Esophagus (tissue), 2 donors: Measurements from ENCODE around the gene RUNX1. TPM values are rescaled to one million over a fixed set of nuclear protein-coding genes. Genes with fewer than 3 reads are reported as not detected.

Source experiments
- H3K27ac ChIP-seq, 2 donors: one replicate each; pipeline ENCODE4 v1.5.1; 2013; ENCODE audit warnings: low read depth in 2 of 2, mild to moderate bottlenecking in 2 of 2, inconsistent platforms in 1 of 2, low read length in 1 of 2, moderate library complexity in 1 of 2
- H3K27me3 ChIP-seq, 2 donors: one replicate each; pipeline ENCODE4 v1.6.1; 2013; ENCODE audit warnings: low read length in 2 of 2, control low read depth in 1 of 2, mild to moderate bottlenecking in 1 of 2; ENCODE audit not compliant: insufficient read depth in 2 of 2, control insufficient read depth in 1 of 2
- H3K36me3 ChIP-seq, 2 donors: one replicate each; pipeline ENCODE4 v1.6.1; 2013; ENCODE audit warnings: low read length in 1 of 2; ENCODE audit not compliant: control insufficient read depth in 2 of 2, insufficient read depth in 2 of 2
- H3K4me1 ChIP-seq, 2 donors: one replicate each; pipeline ENCODE4 v1.6.1; 2013; ENCODE audit warnings: low read length in 1 of 2; ENCODE audit not compliant: control insufficient read depth in 2 of 2, insufficient read depth in 2 of 2
- H3K4me3 ChIP-seq, 2 donors: one replicate each; pipeline ENCODE4 v1.5.1; 2013; ENCODE audit warnings: low read length in 2 of 2, mild to moderate bottlenecking in 2 of 2, low read depth in 1 of 2, moderate library complexity in 1 of 2
- H3K9me3 ChIP-seq, 2 donors: one replicate each; pipeline ENCODE4 v1.6.1; 2013; ENCODE audit warnings: mild to moderate bottlenecking in 2 of 2, low read depth in 1 of 2, low read length in 1 of 2, moderate library complexity in 1 of 2; ENCODE audit not compliant: control insufficient read depth in 2 of 2, insufficient read depth in 1 of 2
- WGBS, 2 donors: extraction: QIAGEN DNeasy Blood & Tissue Kit; methylation state at CpG; one replicate each; pipeline ENCODE4 v1.1.7; 2013; 5-methylcytosine and 5-hydroxymethylcytosine counted together
- polyA plus RNA-seq, 2 donors: library from polyadenylated mRNA; stranded (reverse); fragments of 200-250 nt; gene quantifications; one replicate each; pipeline ENCODE4 v1.2.3, GENCODE V29; 2013
- donor health status: healthy with polysubstance abuse.
- donor health status: Bipolar disorder and iron deficiency.

Gene RUNX1
- polyA plus RNA-seq, 2 donors = 4.4 to 6.4 TPM

DNA sequence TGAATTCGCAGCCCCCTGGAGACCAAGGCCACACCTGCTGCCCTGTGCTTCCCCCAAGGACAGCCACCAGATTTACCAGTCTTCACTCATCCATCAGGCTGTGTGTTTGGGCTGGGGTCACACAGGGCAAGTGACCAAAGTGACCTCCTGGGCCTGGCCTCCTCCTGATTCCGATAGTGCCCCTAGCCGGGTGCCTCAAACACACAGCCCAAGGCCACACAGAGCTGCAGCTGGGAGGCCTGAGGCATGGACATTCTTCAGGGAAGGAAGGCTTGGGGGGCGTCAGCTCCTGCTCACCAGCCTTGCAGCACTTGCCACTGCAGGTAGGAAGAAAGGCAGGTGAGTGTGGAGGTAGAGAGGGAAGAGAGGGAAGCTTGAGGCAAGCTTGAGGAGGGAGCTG, 181.3 kb downstream of the RUNX1 start:
- H3K27me3 ChIP-seq = no peaks in the 10 kb centered on the region
- H3K4me3 ChIP-seq = no peak overlapping the region
- peaks cover 0 to 17% of the 10 kb centered on the region in 2 donors for H3K36me3 ChIP-seq
- H3K9me3 ChIP-seq = no peaks in the 10 kb centered on the region
- WGBS, 2 donors = 87 to 90% methylated on average over 4 of the region's 4 CpGs
- peaks cover 5 to 7% of the 10 kb centered on the region in 2 donors for H3K4me1 ChIP-seq
- H3K27ac ChIP-seq = no peak overlapping the region

GRCh38 chr21:34865400-34866241, 183.5 kb downstream of the RUNX1 start:
- Histone ChIP-seq H3K4me1 (peaks cover 7 to 8% of the 10 kb centered on the region in 2 donors), H3K36me3 (peaks cover 0 to 22% of the 10 kb centered on the region in 2 donors), H3K27ac (no peak overlapping the region), H3K27me3 (no peaks in the 10 kb centered on the region), H3K9me3 (peaks cover 0 to 3% of the 10 kb centered on the region in 2 donors), H3K4me3 (no peak overlapping the region)
- WGBS, 2 donors = 52 to 59% methylated on average over 20 of the region's 20 CpGs

DNA sequence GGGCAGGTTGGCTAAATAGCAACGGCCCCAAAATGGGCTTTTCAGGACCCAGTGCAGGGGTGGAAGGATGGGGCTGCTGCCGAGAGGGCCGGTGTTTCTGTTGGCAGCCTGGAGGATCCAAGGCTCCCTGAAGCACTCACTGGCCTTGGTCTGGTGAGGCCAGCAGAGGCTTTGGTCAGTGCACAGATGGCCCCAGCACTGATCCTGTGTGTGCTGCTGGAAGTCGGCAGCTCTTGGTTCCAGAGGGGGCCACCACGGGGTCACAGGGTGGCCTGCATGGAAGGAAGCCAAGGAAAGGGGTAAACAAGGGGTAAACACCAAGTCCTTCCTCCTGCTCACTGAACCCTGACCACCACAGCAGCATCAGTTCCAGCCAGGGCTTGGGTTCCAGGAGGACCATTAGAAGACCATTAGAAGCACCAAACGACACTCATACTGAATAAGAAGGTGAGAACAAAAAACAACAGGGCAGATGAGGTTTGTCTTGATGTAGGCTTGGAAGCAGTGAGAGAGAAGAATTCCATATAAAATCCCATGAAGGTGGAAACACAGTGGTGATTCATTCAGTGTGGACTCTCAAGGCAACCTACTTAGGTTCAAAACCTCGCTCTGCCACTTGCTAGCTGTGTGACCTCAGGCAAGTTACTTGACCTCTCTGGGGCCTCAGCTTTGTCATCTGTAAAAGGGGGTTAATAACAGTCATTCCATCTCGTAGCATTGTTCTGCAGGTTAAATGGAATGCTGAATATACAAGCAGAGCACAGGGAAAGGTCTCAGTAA, 184.5 kb downstream of the RUNX1 start:
- Histone ChIP-seq H3K9me3 (peaks cover 0 to 3% of the 10 kb centered on the region in 2 donors), H3K27ac (peak overlapping the region; percentile 50 to 69), H3K27me3 (no peaks in the 10 kb centered on the region), H3K36me3 (peaks cover 0 to 18% of the 10 kb centered on the region in 2 donors), H3K4me3 (no peak overlapping the region), H3K4me1 (peaks cover 7 to 8% of the 10 kb centered on the region in 2 donors)
- WGBS, 2 donors = 55 to 59% methylated on average over 8 of the region's 8 CpGs

GRCh38 chr21:34862951-34863350, 186.2 kb downstream of the RUNX1 start:
- no peaks in the 10 kb centered on the region for H3K27me3 ChIP-seq
- H3K27ac ChIP-seq = no peak overlapping the region
- H3K36me3 ChIP-seq = peaks cover 0 to 24% of the 10 kb centered on the region in 2 donors
- WGBS, 2 donors = 93 to 94% methylated on average over 3 of the region's 3 CpGs
- peaks cover 0 to 3% of the 10 kb centered on the region in 2 donors for H3K9me3 ChIP-seq
- no peak overlapping the region for H3K4me3 ChIP-seq
- peaks cover 7 to 8% of the 10 kb centered on the region in 2 donors for H3K4me1 ChIP-seq

- peaks cover 0 to 24% of the 10 kb centered on the region in 2 donors for H3K36me3 ChIP-seq
- no peak overlapping the region for H3K27ac ChIP-seq
- H3K9me3 ChIP-seq = peaks cover 0 to 3% of the 10 kb centered on the region in 2 donors
- peaks cover 7 to 8% of the 10 kb centered on the region in 2 donors for H3K4me1 ChIP-seq
- no peak overlapping the region for H3K4me3 ChIP-seq
- no peaks in the 10 kb centered on the region for H3K27me3 ChIP-seq
- 92 to 96% methylated on average over 4 of the region's 4 CpGs for WGBS, 2 donors
These were observed 187.8 kb downstream of the RUNX1 start for GRCh38 chr21:34861258-34861657.

DNA sequence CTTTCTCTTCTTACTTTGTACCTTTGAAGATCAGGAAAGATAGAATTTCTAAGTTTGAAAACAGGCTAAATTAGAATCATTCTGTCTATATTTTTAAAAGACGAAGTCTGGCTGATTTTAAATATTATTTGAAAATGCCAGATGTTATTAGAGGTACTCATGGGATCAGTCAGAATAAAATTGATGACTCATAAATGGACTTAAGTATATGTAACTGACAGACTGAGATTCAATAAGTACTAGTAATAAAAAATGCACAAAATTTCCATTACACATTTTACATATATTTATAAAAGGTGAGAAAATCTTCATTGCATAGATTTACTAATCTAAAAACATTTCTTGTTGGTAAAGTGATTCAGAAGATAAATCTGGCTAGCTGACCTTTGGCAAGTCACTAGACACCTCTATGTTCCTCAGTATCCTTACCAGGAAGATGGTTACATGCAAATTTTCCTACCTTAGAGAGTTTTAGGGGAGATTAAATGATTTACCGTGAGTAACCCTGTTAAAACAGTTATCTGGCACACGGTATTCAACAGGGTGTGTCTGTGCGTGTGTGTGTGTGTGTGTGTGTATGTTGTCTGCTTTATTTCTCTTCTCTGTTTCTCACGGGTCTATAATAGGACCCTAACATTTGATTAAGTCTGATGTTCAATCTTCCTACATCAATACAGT, 189.0 kb downstream of the RUNX1 start:
- Histone ChIP-seq H3K36me3 (peaks cover 0 to 17% of the 10 kb centered on the region in 2 donors), H3K27me3 (no peaks in the 10 kb centered on the region), H3K4me3 (no peak overlapping the region), H3K9me3 (peaks cover 0 to 3% of the 10 kb centered on the region in 2 donors), H3K27ac (no peak overlapping the region), H3K4me1 (peaks cover 0 to 8% of the 10 kb centered on the region in 2 donors)
- WGBS, 2 donors = 58% methylated on average over 5 of the region's 5 CpGs

GRCh38 chr21:34858559-34858958, 190.5 kb downstream of the RUNX1 start:
- Histone ChIP-seq H3K27me3 (no peaks in the 10 kb centered on the region), H3K4me3 (no peak overlapping the region), H3K9me3 (peaks cover 0 to 3% of the 10 kb centered on the region in 2 donors), H3K4me1 (peaks cover 0 to 3% of the 10 kb centered on the region in 2 donors), H3K36me3 (peaks cover 0 to 17% of the 10 kb centered on the region in 2 donors), H3K27ac (no peak overlapping the region)
- 61 to 66% methylated on average over 3 of the region's 3 CpGs for WGBS, 2 donors

- Histone ChIP-seq H3K36me3 (peaks cover 0 to 17% of the 10 kb centered on the region in 2 donors), H3K27ac (no peak overlapping the region)
- 81 to 83% methylated on average over 4 of the region's 4 CpGs for WGBS, 2 donors
These were observed 191.2 kb downstream of the RUNX1 start for GRCh38 chr21:34857874-34858273.

GRCh38 chr21:34857122-34857713, 191.9 kb downstream of the RUNX1 start:
- H3K4me1 ChIP-seq = peaks cover 0 to 3% of the 10 kb centered on the region in 2 donors
- H3K27me3 ChIP-seq = no peaks in the 10 kb centered on the region
- no peak overlapping the region for H3K4me3 ChIP-seq
- no peak overlapping the region for H3K27ac ChIP-seq
- peaks cover 0 to 17% of the 10 kb centered on the region in 2 donors for H3K36me3 ChIP-seq
- 74 to 75% methylated on average over 9 of the region's 9 CpGs for WGBS, 2 donors
- H3K9me3 ChIP-seq = peaks cover 0 to 3% of the 10 kb centered on the region in 2 donors

More at GRCh38 chr21:34857874-34858273, 191.2 kb downstream of the RUNX1 start:
- Histone ChIP-seq H3K9me3 (peaks cover 0 to 3% of the 10 kb centered on the region in 2 donors), H3K4me3 (no peak overlapping the region), H3K27me3 (no peaks in the 10 kb centered on the region), H3K4me1 (peaks cover 0 to 3% of the 10 kb centered on the region in 2 donors)
